Activated CD4-positive, alpha-beta T cell treated with anti-CD3 and anti-CD28 coated beads, Interleukin-2, Interleukin-6, amounts not matched to agents 100 ng/mL and 50 ng/mL, durations not matched to agents 16 hours and 8 hours (primary cell): Measurements from ENCODE around the gene FCHO2.

Source experiments
- DNase-seq: peaks from one replicate; pipeline ENCODE4 v3.0.0-alpha.2; 2020

Gene FCHO2

DNA sequence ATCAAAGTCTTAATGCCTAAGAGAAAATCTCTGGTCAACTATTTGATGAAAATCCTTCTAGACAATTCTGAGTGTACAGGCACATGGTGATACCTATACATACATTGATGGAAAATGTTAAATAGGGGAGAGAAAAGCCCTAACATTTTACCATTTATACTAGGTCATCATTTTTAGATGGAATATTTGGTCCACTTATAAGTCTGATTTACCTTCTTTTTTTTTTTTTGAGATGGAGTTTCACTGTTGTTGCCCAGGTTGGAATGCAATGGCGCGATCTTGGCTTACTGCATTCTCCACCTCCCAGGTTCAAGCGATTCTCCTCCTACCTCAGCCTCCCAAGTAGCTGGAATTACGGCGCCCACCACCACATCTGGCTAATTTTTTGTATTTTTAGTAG, 81.7 kb downstream of the FCHO2 start:
- DNase-seq: no peak

- no peak for DNase-seq
Measured at GRCh38 chr5:73039082-73039481, 83.2 kb downstream of the FCHO2 start.

- no peak for DNase-seq
Measured at GRCh38 chr5:73042993-73043392, 87.2 kb downstream of the FCHO2 start.

DNA sequence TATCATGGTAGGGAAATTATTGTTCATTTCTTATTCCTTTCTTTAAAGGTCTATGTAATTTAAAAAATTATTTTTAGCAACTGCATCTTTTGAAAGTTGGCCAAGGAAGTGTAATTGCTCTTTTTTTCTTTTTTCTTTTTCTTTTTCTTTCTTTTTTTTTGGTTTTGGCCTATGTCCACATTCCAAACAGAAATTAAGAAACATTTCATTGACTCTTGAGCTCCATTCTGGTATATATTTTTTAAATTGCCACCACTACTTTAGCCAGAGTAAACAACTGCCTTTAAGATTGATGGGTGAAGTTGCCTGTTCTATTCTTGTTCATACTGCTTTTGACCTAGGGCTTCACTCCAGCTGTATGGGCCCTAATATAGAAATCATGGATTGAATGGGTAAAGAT, 88.7 kb downstream of the FCHO2 start:
- DNase-seq: no peak

DNA sequence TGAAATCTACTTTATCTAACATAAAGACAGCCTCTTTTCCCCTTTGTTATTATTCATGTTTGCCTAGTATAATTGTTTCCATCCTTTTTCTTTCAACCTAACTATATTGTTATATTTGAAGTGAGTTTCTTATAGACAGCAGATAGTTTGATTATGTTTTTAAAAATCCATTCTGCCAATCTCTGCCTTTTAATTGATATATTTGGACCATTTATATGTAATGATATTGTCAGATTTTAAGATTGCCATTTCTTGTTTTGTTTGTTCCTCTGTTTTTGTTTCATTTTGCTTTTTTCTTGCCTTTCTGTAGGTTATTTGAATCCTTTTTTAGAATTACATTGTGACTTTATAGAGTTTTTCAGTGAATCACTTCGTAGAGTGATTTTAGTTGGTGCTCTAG, 89.8 kb downstream of the FCHO2 start:
- no peak for DNase-seq

GRCh38 chr5:73061593-73061992, 105.8 kb downstream of the FCHO2 start:
- DNase-seq: no peak

DNA sequence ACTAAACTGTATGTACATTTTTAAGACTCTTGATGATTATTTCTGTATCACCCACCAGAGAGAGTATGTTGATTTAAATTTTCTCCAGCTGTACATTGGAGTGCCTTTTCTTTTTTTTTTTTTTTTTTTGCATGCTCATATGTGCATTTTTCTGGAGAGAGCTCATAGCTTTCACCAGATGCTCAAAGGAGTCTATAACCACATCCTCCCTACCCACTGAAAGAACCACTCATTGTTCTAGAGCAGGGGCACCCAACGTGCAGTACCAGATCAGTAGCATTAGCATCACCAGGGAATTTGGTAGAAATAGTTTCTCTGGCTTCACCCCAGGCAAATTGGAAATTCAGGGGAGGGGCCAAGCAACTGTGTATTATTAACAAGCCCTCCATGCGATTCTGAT, 110.6 kb downstream of the FCHO2 start:
- no peak for DNase-seq

DNA sequence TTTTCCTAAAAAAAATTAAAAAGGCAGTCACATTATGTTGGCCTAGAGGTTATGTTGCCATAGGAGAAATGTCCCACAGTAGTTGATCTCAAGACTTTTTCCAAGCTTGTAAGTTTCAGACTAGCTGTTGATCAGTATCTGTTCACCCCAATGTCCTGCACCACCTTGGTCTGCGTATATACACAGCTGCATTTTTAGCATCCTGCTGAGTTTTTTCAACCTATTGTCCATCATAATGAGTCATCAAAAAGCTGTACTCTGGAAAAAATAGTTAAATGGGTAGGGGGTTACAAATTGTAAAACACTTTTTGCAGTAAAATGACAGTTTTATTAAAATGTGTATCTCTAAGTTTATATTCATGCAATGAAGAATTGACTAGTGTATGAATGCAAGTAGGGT, 111.4 kb downstream of the FCHO2 start:
- no peak for DNase-seq

DNA sequence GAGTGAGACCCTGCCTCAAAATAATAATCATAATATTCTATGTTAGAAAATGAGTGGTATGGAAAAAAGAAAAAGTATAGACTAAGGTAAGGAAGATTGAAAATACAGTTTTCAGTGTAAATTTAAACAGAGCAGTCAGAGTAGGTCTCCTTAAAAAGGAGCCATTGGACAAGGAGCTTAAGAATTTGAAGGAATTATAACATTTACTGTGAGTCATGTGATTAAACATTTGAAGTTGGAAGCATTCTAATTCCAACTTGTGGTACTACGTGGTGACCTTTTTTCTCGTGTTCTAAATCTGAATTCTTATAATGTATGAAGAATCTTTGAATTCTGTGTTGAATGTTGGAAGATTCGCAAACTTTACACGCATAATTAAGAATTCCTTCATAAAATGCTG, 125.3 kb downstream of the FCHO2 start:
- DNase-seq: no peak

DNA sequence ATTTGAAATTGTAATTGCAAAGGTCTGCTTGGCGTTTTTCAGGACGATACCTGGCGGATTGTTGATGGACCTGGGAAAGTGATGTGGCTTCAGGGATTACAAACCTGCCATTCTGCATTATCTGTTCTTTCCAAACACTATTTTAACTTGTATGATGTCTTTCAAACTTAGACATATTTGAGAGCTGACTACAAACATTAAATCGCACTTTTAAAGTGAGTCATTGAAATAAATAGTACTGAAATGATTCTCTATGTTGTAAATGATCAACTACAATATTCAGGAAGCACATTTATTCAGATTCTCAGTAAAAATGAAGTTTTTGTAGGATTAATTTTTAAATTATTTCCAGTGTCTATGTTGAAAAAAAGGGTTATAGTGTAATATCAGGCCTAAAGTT, 132.2 kb downstream of the FCHO2 start:
- DNase-seq: no peak

GRCh38 chr5:73093943-73094342, 138.1 kb downstream of the FCHO2 start:
- no peak for DNase-seq

DNA sequence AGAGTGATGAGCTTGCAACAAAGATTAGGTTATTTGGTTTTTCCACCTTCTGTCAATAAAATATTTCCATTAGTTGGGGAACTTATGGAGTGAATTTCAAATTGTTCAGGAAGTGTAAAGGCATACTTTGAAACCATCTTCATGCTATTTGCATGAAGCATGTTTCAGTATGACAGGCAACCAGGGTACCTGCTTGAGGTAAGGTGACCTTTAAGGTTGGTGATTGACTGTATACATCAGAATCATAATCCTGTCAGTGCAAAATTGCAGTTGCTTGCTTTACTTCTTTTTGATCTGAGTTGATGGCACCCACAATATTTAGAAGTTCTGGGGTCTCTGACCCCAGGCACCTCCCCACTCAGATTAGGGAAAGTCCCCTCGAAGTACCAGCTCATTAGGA, 138.6 kb downstream of the FCHO2 start:
- peak; percentile 8 for DNase-seq

GRCh38 chr5:73095564-73096238, 139.9 kb downstream of the FCHO2 start:
- DNase-seq: no peak

DNA sequence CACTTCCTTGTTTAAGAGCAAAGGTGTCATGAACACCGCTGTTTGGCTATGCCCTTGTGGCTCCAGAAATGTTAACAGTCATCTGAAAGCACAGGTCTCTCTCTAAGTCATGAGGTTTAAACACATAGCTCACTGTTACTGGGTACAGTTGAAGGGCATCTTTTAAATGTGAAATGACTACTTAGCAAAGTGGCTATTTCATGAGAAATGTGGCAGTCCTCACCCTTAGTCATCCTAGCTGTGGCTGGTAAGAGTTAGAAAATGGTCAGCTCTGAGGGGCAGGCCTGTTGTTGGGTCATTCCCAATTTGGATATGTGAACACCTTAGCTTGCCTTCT, 140.4 kb downstream of the FCHO2 start:
- no peak for DNase-seq

GRCh38 chr5:73097740-73098139, 141.9 kb downstream of the FCHO2 start:
- DNase-seq: no peak

GRCh38 chr5:73100109-73100508, 144.3 kb downstream of the FCHO2 start:
- DNase-seq: no peak

DNA sequence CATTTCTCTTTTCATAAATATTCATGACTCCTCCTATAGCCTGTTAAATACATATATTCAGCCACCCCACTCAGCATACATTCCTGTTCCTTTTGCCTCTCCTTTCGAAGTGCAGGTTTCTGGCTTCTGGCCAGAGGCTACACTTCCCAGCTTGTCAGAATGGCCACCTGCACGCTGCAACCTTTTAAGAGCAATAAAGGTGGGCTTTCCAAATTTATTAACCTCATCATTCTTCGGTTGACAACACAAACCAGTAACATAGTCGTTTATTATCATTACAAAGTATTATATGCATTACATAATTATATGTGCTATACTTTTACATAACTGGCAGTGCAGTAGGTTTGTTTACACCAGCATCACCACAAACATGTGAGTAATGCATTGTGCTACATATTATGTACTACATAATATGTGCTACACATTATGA, 148.0 kb downstream of the FCHO2 start:
- DNase-seq: no peak

DNA sequence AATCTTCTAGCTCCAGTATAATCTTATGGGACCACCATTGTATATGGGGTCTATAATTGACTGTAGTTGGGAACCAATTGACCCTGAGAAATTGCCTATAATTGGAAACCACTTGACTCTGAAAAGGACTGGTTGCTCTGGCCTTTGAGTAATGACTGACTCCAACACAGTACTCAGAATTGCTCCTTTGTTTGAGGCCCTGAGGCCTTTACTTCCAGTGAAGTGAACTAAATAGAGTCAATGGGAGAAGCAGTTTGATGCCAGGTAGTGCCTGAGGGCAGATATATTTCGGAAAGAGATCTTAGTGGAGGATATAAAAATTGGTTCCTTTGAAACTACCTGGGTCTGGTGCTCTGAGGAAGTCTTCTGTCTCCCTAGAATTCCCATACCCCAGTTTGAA, 148.5 kb downstream of the FCHO2 start:
- DNase-seq: no peak

GRCh38 chr5:73106335-73106734, 150.5 kb downstream of the FCHO2 start:
- no peak for DNase-seq

GRCh38 chr5:73110190-73110589, 154.3 kb downstream of the FCHO2 start:
- no peak for DNase-seq

GRCh38 chr5:73111536-73111935, 155.7 kb downstream of the FCHO2 start:
- no peak for DNase-seq

GRCh38 chr5:73112359-73112758, 156.5 kb downstream of the FCHO2 start:
- no peak for DNase-seq

DNA sequence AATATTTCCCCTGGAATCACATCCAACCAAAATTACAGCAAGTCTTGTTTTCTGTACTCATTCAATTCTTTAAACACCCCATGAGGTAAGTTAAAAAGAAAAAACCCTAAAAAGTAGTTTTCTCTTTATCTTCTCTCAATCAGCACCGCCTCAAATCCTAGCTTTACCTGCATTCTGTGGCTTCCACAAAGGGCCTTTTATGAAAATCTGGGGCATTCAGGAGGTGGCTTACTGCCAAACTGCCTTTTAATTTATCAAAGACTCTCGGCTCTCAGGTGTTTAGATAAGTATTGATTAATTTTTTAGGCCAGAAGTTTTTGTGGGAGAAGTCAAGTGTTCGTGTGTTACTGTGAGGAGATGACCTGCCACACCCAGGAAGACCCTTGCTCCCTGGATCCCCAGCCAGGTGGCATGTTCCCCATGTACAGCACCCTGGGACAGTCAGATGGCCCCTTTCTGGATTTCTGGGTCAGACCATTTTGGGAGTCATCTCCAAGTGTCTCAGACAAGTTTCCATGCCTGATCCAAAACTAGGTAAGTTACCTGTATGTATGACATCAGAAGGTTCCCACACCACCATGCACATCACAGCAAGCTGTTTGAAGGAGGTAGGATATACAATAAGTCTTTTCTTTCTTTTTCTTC, 158.3 kb downstream of the FCHO2 start:
- DNase-seq: no peak

DNA sequence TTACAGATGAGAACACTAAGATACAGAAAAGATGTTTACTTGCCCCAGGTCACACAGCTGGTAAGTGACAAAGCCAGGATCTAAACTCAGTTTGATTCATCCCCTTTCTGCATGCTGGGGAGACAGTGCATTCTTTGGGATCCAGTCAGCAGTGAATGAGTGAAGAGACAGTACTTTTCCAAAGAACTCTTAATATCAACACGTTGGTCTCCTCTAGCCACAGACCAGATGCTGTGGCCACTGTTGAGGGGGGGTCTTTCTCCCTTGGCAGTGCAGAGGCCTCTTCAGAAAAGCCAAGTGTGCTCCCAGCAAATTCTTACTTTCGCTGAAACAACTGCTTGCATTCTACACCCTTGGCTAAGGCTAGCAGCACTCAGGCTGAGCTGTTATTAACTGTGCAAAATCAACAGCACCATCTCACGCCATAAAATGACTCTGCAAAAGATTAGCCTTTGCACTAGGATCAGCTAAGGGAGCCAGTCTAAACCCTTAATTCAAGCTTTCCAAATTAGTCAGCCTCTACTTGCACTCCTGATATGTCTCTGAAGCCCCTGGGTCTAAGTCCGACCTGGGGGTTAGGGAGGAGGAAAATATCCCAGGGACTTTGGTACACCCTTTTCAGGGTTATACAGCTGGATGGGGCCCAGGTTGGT, 159.7 kb downstream of the FCHO2 start:
- DNase-seq: no peak

- DNase-seq: no peak
Measured at GRCh38 chr5:73116506-73116905, 160.7 kb downstream of the FCHO2 start.
